HepG2 (cell line): ENCODE data around the gene AGT. TPM values are rescaled to one million over a fixed set of nuclear protein-coding genes. Genes with fewer than 3 reads are reported as not detected.
A peak's percentile ranks its signal among the peaks of the same experiment; 100 is the strongest.

Source experiments
- DMTF1 ChIP-seq: sonication (generic); formaldehyde crosslinking; IDR thresholded peaks from 2 replicates; pipeline ENCODE4 v1.4.0; 2020; ENCODE audit warnings: mild to moderate bottlenecking, missing genetic modification reagents
- DRAP1 ChIP-seq: IDR thresholded peaks from 2 replicates; pipeline ENCODE4 v1.6.1; 2016; ENCODE audit warnings: missing genetic modification reagents, missing compliant biosample characterization
- HOXA9 ChIP-seq: sonication (generic); formaldehyde crosslinking; IDR thresholded peaks from 2 replicates; pipeline ENCODE4 v1.8.1; 2022; ENCODE audit warnings: missing genetic modification reagents, mild to moderate bottlenecking, moderate library complexity, borderline replicate concordance
- KAT8 ChIP-seq: IDR thresholded peaks from 2 replicates; pipeline ENCODE4 v1.6.1; 2016; ENCODE audit warnings: missing genetic modification reagents, missing compliant biosample characterization
- NR0B2 ChIP-seq: sonication (generic); formaldehyde crosslinking; IDR thresholded peaks from 2 replicates; pipeline ENCODE4 v1.4.0; 2020; ENCODE audit warnings: mild to moderate bottlenecking, missing genetic modification reagents
- PLSCR1 ChIP-seq: sonication (generic); formaldehyde crosslinking; IDR thresholded peaks from 2 replicates; pipeline ENCODE4 v1.5.0; 2020; ENCODE audit warnings: missing genetic modification reagents, mild to moderate bottlenecking, borderline replicate concordance
- RCOR2 ChIP-seq: IDR thresholded peaks from 2 replicates; pipeline ENCODE4 v1.6.1; 2016; ENCODE audit warnings: missing biosample characterization, missing genetic modification reagents
- REPIN1 ChIP-seq: sonication (generic); formaldehyde crosslinking; IDR thresholded peaks from 2 replicates; pipeline ENCODE4 v1.8.0; 2022; ENCODE audit warnings: missing genetic modification reagents, low read depth, mild to moderate bottlenecking, borderline replicate concordance
- SIX1 ChIP-seq: sonication (generic); formaldehyde crosslinking; IDR thresholded peaks from 2 replicates; pipeline ENCODE4 v1.4.0; 2020; ENCODE audit warnings: missing genetic modification reagents, borderline replicate concordance
- SP4 ChIP-seq: sonication (generic); formaldehyde crosslinking; IDR thresholded peaks from 2 replicates; pipeline ENCODE4 v1.8.1; 2023; ENCODE audit warnings: mild to moderate bottlenecking, missing genetic modification reagents
- TBX2 ChIP-seq: sonication (generic); formaldehyde crosslinking; IDR thresholded peaks from 2 replicates; pipeline ENCODE4 v1.5.0; 2020; ENCODE audit warnings: missing genetic modification reagents, mild to moderate bottlenecking, borderline replicate concordance
- THRA ChIP-seq: sonication (generic); formaldehyde crosslinking; IDR thresholded peaks from 2 replicates; pipeline ENCODE4 v1.4.0; 2020; ENCODE audit warnings: missing genetic modification reagents, borderline replicate concordance
- YEATS4 ChIP-seq: sonication (generic); formaldehyde crosslinking; IDR thresholded peaks from 2 replicates; pipeline ENCODE4 v1.4.0; 2020; ENCODE audit warnings: missing genetic modification reagents, borderline replicate concordance
- ZBTB49 ChIP-seq: sonication (generic); formaldehyde crosslinking; IDR thresholded peaks from 2 replicates; pipeline ENCODE4 v1.4.0; 2020; ENCODE audit warnings: missing genetic modification reagents, borderline replicate concordance
- ZNF280B ChIP-seq: sonication (generic); formaldehyde crosslinking; IDR thresholded peaks from 2 replicates; pipeline ENCODE4 v1.5.0; 2020; ENCODE audit warnings: missing genetic modification reagents, mild to moderate bottlenecking, borderline replicate concordance
- ZNF329 ChIP-seq: sonication (generic); formaldehyde crosslinking; IDR thresholded peaks from 2 replicates; pipeline ENCODE4 v1.9.0; 2021; ENCODE audit warnings: low read depth, mild to moderate bottlenecking, missing genetic modification reagents
- ZNF430 ChIP-seq: sonication (generic); formaldehyde crosslinking; IDR thresholded peaks from 2 replicates; pipeline ENCODE4 v1.9.0; 2021; ENCODE audit warnings: mild to moderate bottlenecking, missing genetic modification reagents
- ZNF460 ChIP-seq: sonication (generic); formaldehyde crosslinking; IDR thresholded peaks from 2 replicates; pipeline ENCODE4 v1.5.1; 2020; ENCODE audit warnings: missing genetic modification reagents, mild to moderate bottlenecking, borderline replicate concordance
- ZNF660 ChIP-seq: sonication (generic); formaldehyde crosslinking; IDR thresholded peaks from 2 replicates; pipeline ENCODE4 v1.5.1; 2020; ENCODE audit warnings: mild to moderate bottlenecking, low read depth, missing genetic modification reagents, borderline replicate concordance
- polyA plus RNA-seq, 8 experiments: library from polyadenylated mRNA; depleted of rRNA in 3 of 8; stranded (reverse) in 7 of 8; unstranded in 1 of 8; fragments of >200 nt; fragmentation: Illumina TruSeq in 4 of 8; extraction: Trizol in 4 of 8; gene quantifications; 2 replicates each; pipeline versions ENCODE4 v1.2.1 to v1.2.3, GENCODE V29; 2011 to 2016; ENCODE audit warnings: low read depth in 4 of 8, missing spikeins in 1 of 8, mixed read lengths in 1 of 8; ENCODE audit not compliant: insufficient read depth in 1 of 8
- total RNA-seq, 5 experiments: library from RNA; depleted of rRNA; stranded (reverse); fragments of >200 nt; fragmentation: Illumina TruSeq; extraction: Trizol; gene quantifications; 2 replicates each; pipeline ENCODE4 v1.2.3, GENCODE V29; 2016; ENCODE audit warnings: low read depth in 1 of 5

Gene AGT
- total and polyA plus RNA-seq, 2 of the 13 experiments (the other 11 are each of a cell fraction or from before 2014, with no cell fraction given): 892 to 2,071 TPM

GRCh38 chr1:230706020-230706699 lies 7.8 kb downstream of the AGT start (continued):
- TF ChIP-seq THRA: no peak
- TF ChIP-seq PLSCR1 (CRISPR knock-in tag): no peak
- no peak for TF ChIP-seq DMTF1 (CRISPR knock-in tag)
- no peak for TF ChIP-seq YEATS4 (CRISPR knock-in tag)
- TF ChIP-seq HOXA9: no peak
- peak; percentile 50; the same call in 1 of the 2 replicates for TF ChIP-seq TBX2 (CRISPR knock-in tag)
- no peak for TF ChIP-seq ZNF660 (CRISPR knock-in tag)
- no peak for TF ChIP-seq RCOR2 (CRISPR knock-in tag)
- TF ChIP-seq NR0B2 (CRISPR knock-in tag): no peak
- 0 out of 2 replicates have a peak, but pooled peaks have one; percentile 19 for TF ChIP-seq ZNF280B (CRISPR knock-in tag)
- TF ChIP-seq DRAP1 (CRISPR knock-in tag): no peak
- TF ChIP-seq REPIN1 (CRISPR knock-in tag): no peak
- TF ChIP-seq KAT8 (CRISPR knock-in tag): no peak
- TF ChIP-seq ZNF329 (CRISPR knock-in tag): no peak
- TF ChIP-seq SIX1 (CRISPR knock-in tag): no peak
- TF ChIP-seq ZNF430: no peak
- no peak for TF ChIP-seq ZBTB49 (CRISPR knock-in tag)
- no peak for TF ChIP-seq SP4
- no peak for TF ChIP-seq ZNF460 (CRISPR knock-in tag)
